HG02571 (cell line): ENCODE data around the gene CPT1A.

Source experiments
- ATAC-seq: cut with Tn5 transposase; IDR thresholded peaks from one replicate; pipeline ENCODE4 v1.9.1; 2021; ENCODE audit warnings: mild to moderate bottlenecking, moderate library complexity; ENCODE audit not compliant: unreplicated experiment

Gene CPT1A

DNA sequence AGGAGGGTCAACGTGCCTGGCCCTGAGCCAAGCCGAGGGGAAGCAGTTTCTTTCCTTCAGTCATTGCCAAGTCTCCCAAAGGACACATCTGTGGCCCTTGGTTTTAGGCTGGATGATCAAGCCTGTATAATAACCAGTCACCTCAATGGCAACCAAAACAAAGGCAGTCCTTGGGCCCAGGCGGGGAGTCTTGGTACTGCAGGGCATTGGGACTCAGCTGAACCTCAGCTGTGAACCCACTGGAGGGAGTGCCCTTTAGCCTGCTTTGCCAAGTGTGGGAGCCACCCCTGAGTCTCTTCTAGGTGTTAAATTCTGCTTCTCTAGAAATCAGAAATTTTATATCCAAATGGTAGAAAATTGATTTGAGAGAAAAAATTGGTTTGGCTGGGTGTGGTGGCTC, 36.9 kb downstream of the CPT1A start:
- ATAC-seq = no peak

DNA sequence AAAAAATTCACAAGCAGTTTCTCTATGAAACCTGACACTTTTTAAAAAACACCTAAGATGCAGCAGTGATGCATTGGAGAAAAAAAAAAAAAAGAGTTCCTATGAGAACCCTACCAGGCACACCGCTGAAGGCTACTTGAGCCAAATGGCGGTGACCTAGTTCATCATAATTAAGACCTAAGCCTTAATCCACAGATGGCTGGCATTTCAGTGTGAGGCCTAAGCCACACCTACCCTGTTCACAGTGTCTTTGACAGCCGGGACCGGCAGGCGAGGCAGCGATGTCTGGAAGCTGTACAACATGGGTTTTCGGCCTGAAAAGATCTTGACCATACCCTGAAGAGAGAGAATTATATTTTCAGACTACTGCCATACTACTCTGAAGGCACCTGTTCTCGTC, 38.0 kb downstream of the CPT1A start:
- no peak for ATAC-seq

DNA sequence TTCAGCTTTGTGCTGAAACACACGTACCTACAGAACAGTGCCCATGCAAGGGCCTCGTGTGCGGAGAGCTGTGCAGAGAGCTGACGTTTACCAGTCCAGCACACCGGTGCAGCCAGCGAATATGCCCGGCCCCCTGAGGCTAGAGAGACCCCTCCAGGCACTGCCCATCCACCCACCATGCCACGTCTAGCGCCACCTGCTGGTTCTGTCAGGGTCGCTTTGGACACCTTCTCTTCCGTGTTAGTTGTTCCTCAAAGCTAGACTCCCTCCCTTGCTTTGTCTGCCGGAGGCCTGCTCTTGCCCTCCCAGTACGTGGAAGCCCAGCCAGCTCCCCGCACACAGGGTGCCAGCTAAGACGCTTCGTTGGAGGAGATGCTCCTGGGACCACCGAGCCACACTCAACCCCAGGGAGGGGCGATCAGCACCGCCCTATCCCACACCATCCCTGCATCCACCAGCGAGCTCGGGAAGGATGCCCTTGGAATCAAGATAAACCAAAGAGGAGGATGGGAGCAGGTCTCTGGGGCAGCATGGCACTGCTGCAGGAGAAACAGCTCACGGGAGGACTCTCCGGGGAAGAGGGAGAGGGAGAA, 43.4 kb downstream of the CPT1A start:
- no peak for ATAC-seq

DNA sequence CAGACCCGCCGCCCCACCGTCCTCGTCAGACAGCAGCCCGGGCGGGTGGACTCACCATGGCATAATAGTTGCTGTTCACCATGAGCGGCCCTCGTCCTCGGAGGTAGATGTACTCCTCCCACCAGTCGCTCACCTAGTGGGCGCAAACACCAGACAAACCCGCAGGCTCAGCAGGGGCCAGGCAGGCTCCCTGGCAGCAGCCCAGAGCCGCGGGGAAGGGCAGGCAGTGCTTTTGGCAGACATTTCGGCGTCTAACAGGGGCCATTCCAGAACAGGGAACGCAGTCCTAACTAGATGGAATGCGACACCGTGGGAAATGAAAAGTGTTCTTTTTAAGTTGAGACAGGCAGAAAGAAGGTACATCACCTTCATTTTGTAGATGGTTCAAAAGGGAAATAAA, 44.9 kb downstream of the CPT1A start:
- ATAC-seq = no peak

DNA sequence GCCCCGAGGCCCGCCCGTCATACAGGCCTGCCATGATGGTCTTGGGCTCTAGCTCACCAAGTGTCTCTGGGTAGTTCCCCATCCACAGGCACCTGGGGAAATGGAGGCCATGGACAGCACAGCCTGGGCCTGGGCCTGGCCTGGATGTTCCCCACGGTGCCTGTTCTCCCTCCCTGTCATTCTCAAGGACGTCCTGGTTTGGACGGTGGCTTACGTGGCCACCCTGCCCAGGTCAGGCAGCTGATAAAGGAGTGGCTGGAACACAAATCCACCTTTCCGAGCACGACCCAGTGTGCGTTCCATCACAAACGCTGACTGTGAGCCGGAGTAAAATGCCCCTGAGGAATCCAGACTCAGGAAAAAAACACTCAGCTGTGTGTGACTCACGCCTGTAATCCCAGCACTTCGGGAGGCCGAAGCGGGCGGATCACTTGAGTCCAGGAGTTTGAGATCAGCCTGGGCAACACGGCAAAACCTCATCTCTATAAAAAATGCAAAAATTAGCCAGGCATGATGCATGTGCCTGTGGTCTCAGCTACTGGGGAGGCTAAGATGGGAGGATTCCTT, 49.2 kb downstream of the CPT1A start:
- ATAC-seq = no peak

DNA sequence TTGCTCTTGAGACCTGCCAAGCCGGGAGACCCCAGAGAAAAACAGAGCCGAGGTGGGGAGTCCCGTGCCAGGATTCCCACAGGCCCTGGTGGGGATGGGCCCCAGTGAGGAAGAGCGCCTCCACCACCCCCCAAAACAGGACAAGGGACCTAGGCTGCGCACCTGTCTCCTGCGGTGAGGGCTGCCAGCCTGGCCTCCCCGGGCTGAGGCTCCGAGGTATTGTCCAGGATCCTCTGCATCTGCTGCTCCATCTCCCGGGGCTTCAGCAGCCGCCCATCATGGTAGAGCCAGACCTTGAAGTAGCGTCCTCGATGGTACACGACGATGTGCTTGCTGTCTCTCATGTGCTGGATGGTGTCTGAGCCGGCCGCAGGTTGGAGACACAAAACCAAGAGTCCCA, 57.1 kb downstream of the CPT1A start:
- ATAC-seq = no peak

DNA sequence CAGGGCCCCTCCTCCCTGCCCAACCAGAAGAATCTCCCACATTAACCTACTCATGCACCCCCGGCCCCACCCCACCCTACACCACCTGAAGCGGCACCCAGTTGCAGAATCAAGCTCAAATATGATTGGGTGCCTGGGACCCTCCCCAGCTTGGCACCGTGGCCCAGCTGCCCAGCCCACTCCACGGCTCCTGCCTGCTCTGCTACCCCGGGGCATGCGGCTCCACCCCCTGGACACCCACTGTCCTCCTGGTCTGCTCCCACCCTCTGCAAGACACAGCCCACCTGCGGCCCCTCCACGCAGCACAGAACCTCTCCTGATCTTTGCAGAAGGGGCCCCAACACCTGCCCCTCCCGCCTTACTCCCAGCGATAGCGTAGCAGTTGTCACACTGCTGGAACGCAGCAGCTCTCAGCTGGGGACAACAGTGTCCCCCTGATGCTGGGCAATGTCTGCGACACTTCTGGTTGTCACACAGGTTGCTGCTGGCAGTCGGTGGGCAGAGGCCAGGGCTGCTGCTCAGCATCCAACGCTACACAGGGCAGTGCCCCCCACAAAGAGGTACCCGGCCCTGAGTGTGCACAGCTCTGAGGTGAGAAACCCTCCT, 58.4 kb downstream of the CPT1A start:
- no peak for ATAC-seq

DNA sequence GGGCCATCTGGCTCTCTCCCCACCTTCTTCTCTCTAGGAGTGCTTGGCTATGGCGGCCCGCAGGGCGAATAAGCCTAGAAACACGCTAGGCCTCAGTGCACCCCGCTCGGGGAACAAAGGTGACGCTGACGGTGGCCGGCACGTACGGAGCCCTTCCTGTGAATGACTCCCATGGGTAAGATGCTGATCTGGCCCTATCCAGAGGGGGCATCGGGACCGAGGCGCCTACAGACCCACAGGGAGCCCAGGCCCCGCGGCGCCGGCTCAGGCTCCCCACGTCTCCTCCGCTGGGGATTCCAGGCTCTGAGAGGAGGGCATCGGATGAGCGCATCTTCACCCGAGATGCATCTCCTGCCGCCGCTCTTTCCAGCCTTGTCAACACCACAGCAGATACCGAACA, 59.0 kb downstream of the CPT1A start:
- no peak for ATAC-seq

DNA sequence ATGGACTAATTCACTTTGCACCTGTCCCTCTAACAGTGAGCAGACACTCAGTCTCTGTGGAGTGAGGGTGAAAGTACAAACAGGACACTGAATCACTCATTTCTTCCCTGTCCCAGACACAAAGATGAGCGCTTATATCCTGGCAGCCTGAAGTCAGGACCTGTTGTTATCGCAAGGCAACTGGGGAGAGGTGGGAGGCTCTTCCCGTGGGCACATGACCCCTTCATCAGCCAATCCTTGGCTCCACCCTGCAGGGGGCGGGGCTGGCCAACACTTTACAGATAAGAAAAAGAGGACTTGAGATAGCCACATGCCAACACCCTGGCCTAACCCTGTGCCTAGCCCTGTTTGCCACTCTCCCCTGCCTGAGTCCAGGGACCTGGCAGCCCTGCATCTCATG, 60.9 kb downstream of the CPT1A start:
- no peak for ATAC-seq

DNA sequence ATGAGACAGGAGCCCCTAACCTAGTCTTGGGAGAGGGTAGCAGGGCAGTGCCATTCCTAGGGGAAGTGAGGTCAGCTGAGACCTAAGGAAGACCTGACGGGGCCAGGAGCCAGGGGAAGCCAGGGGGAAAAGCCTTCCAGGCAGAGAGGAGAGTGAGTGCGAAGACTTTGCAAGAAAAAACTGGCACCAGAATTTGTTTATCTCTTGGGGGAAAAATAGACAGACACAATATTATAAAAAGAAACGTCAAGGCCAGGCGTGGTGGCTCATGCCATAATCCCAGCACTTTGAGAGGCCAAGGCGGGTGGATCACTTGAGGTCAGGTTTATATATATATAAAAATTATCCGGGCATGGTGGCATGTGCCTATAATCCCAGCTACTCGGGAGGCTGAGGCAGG, 63.5 kb downstream of the CPT1A start:
- ATAC-seq = no peak

DNA sequence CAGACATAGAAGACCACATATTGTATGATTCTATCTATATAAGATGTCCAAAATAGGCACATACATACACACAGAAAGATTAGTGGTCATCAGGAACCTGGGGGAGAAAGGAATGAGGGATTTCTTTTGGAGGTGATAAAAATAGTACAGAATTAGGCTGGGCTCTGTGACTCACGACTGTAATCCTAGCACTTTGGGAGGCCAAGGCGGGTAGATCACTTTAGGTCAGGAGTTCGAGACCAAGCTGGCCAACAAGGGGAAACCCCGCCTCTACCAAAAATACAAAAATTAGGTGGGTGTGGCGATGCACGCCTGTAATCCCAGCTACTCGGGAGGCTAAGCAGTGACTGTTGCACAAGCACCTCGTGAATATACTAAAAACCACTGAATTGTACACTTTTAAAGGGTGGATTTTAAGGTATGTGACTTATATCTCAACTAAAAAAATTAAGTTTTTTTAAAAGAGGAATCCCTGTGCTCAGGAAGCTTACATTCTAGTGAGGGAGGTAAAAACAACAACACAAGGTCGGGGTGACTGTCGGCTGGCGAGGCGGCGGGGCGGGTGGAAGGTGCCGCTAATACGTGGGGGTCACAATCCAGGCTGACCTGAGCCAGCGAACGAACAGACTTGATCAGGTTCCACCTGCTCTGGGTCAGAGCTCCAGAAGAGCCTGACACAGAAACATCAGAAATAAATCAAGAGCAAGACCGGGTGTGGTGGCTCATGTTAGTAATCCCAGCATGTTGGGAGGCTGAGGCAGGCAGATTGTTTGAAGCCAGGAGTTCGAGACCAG, 65.1 kb downstream of the CPT1A start:
- no peak for ATAC-seq

DNA sequence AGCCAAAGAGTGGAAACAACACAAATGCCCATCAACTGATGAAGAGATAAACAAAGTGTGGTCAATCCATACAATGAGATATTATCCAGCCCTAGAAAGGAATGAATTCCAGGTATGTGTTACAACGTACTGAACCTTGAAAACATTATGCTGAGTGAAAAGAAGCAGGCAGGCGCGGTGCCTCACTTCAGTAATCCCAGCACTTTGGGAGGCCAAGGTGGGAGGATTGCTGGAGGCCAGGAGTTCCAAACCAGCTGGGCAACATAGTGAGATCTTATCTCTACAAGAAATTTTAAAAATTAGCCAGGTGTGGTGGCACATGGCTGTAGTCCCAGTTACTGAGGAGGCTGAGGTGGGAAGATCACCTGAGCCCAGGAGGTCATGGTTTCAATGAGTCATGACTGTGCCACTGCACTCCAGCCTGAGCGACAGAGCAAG, 65.7 kb downstream of the CPT1A start:
- ATAC-seq = no peak

DNA sequence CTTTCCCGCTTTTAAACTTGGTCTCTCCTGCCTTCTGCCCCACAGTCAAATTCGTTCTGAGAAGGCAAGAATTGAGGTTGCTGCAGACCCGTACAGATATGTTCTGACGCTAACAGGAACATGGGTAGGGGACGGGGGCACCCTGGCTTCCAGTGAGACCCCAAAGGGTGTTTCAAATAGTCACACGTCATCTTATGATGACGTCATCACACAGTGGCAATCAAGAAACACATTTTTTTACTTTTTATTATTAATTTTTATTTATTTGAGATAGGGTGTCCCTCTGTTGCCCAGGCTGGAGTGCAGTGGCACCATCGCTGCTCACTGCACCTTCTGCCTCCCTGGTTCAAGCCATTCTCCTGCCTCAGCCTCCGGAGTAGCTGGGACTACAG, 67.5 kb downstream of the CPT1A start:
- ATAC-seq = no peak

DNA sequence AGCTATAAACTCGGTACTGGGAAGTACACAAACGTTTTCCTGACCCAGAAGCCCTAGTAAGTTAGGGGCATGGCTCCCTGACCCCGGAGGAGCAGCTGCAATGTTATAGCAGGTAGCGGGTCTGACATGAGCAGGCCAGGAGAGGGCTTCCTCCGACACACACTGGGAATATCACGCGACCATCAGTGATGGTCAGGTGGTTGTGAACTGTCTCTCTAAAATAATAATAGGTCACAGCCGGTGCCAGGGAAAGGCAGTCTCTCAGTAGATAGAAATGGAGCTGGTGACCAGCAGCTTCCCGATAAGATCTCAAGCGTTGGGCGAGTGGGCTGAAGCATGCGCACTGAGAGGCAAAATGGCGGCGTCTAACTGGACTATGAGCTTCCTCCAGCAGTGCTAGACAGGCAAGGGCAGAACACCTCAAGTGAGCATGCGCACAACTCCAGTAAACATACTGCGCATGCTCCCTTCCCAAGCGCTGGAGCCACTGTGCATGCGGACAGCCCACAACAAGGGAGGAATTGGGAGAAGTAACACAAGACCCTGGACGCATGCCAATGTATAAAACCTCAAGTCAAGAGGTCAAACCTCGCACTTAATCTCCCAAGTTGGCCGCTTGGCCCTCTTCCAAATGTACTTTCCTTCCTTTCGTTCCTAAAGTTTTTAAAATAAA, 68.1 kb downstream of the CPT1A start:
- ATAC-seq = no peak

DNA sequence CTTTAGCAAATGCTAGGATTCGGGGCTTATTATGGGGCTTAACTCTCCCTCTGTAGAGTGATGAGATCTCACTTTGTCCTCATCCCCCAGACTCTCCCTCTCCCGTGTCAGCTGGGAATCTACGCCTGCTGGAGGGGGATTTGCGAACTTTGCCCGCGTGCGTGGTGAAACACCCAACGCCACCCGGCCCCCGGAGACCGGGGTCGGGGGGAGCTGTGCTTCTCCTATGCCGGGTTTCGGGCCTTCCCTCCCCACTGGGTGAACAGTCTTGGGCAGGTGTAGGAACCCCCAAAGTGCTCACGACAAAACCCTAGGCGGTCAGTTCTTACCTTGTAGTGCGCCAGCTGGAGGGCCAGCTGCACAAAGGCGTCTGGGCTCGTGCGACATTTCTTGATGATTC, 68.8 kb downstream of the CPT1A start:
- ATAC-seq = no peak

DNA sequence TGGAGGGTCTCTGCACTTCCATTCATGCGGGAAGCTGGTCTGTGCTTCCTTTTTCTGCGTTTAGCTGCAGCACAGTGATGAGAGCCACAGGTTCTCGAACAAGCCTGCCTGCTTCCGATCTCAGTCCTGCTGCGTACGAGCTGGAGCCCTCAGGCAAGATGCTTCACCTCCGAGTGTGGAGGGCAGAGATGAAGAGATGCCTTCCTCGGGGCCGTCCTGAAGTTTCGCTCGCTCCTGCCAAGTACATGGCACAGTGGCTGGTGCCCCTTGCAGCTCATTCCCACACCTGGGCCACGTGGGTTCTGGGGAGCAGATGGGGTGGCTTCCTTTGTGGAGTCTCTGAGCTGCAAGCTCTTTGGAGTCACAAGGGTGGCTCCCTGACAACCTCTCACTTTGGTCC, 70.9 kb downstream of the CPT1A start:
- ATAC-seq = no peak

DNA sequence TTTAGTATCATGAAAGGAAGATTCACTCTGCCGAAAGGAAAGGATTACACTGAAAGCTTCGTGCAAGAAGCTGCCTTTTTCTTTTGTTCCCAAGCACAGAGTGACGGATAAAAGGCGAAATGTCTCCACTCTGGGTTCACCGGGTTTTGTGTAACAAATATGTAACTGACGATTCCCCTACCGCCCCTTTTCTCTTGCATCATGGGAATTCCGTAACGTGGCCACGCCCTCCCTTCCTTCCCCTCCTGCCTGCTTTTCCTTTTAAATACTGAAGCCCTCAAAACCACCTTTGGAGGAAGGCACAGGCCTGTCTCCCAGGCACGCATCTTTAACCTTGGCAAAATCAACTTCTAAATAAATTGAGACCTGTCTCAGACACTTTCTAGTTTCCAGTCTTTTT, 74.0 kb downstream of the CPT1A start:
- ATAC-seq = no peak

DNA sequence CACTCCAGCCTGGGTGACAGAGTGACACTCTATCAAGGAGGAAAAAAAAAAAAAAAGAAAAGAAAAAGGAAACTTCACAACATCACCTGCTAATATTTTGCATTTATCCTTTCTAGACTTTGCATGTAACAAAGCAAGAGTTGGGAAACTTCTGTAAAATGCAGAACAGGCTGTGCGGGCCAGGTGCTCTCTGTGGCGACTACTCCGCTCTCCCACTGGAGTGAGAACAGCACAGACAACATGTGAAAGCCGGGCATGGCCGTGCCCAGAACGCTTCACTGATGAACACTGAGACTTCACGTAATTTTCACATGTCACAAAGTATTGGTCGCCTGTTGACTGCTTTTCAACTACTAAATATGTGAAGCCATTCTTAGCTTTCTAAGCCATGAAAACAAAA, 74.9 kb downstream of the CPT1A start:
- no peak for ATAC-seq

DNA sequence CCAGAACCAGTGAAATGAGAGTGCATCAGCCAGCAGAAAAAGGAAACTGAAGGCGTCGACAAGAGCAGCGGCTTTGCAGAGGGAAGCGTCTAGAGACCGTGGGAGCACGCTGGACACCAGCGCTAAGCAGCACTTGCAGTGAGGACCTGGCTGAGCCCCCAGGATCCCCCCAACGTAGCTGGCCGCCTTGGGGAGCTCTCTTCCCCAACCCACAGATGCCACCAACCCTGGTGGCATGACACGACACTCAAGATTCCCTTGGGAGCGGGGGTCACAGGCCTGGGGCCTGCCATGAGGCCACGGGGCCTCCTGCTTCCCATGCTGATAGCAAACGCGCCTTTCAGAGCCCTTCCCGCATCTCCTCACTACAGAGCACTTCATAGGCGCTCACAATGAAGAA, 77.0 kb downstream of the CPT1A start:
- ATAC-seq = no peak

DNA sequence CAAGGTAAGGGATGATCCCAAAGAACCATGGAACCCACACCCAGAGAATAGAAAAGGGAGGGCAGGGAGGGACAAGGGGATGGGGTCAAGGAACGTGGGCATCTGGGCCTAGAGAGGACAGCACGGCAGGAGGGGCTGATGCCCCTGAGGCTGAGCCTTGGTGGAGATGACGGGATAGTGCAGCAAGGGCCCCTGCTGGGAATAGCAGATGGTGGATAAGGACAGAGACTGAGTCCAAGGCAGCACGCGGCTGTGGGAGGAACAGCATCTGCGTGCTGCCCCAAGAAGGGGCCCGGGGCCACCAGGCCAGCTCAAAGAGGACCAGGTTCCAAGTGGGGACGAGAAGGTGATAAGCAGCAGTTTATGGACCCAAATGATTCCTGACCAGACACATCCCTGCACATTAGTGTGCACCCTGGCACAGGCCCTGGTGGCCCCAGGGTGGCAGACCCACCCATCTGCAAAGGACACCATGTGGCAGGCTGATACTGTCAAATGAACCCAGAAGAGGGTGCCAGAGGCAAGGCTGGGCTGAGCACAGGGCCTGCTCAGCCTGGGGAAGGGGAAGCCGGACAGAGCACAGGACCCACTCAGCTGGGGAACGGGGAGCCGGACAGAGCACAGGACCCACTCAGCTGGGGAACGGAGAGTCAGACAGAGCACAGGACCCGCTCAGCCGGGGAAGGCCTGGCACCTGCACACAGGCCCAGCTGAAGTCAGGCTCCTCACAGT, 77.6 kb downstream of the CPT1A start:
- ATAC-seq = no peak

DNA sequence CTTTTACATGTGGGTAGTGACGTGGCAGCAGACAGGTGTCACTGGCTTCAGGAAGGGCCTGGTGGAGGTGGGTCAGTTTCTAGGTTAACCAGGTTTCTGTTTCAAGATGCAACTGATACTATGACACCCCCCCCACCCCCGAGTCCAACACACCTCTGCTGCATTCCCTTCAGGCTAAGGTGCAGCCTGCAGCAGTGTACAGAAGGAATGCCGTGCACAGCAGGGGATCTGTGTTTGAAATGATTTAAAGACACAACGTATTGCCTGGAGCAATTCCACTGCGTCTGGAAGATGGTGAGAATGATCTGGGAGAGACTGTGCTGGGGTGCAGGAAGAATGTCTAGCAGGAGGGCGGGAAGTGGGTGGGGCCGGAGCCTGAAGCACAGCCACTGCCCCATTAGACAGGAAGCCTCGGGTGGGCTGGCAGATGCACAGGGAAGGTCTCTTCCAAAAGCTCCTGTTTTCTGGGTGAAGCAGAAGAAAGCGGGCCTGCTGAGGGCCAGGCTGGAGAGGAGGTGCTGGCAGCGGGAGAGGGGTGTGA, 78.5 kb downstream of the CPT1A start:
- ATAC-seq = no peak
